Right lobe of liver (tissue), 6 donors: ENCODE measurements around the gene EXOC4. TPM values are rescaled to one million over a fixed set of nuclear protein-coding genes. Genes with fewer than 3 reads are reported as not detected.

Source experiments
- ATAC-seq, 4 donors: fragments of 200-7000 bp; cut with Tn5 transposase; one replicate each; pipeline ENCODE4 v1.9.1; 2020; ENCODE audit warnings: mild to moderate bottlenecking in 4 of 4, moderate library complexity in 4 of 4
- DNase-seq, 3 donors: peaks; one replicate each; pipeline ENCODE4 v3.0.0-alpha.2; 2020
- H3K27ac ChIP-seq, 3 donors: fragments of 200-600 bp; one replicate each; pipeline ENCODE4 v1.8.0; 2022
- H3K27me3 ChIP-seq, 2 donors: fragments of 200-600 bp; one replicate each; pipeline ENCODE4 v1.8.0; 2022
- H3K36me3 ChIP-seq, 4 donors: fragments of 200-600 bp; sonication (generic) in 1 of 4; one replicate each; pipeline versions ENCODE4 v1.5.1 to v1.8.0; 2017 to 2022; ENCODE audit warnings: control low read depth in 1 of 4
- H3K4me1 ChIP-seq, 4 donors: fragments of 200-600 bp; sonication (generic) in 1 of 4; one replicate each; pipeline versions ENCODE4 v1.5.1 to v1.8.0; 2017 to 2022; ENCODE audit warnings: control low read depth in 1 of 4
- H3K4me3 ChIP-seq, 3 donors: fragments of 200-600 bp; one replicate each; pipeline ENCODE4 v1.8.0; 2022
- H3K9me3 ChIP-seq, 4 donors: fragments of 200-600 bp; sonication (generic) in 1 of 4; one replicate each; pipeline versions ENCODE4 v1.5.1 to v1.8.0; 2017 to 2022; ENCODE audit warnings: control low read depth in 1 of 4
- POLR2A ChIP-seq: fragments of 450-650 bp; IDR thresholded peaks from one replicate; pipeline ENCODE4 v1.6.1; 2017; ENCODE audit warnings: antibody characterized with exemption, mild to moderate bottlenecking
- WGBS: methylation state at CpG from one replicate; pipeline ENCODE4 v1.1.6; 2018; ENCODE audit warnings: low coverage, low lambda C conversion rate; ENCODE audit not compliant: insufficient coverage; ENCODE audit errors: missing lambda C conversion rate; 5-methylcytosine and 5-hydroxymethylcytosine counted together
- intact Hi-C, 2 donors: fragments of 100-400 bp; cut with DNase I; formaldehyde crosslinking; loops; one replicate each; pipeline versions ENCODE4 v1.11.2 to v1.14.1; 2022
- total RNA-seq, 6 experiments: library from RNA; depleted of rRNA in 2 of 6; stranded (reverse); fragments of >200 nt in 2 of 6; fragmentation: NEBNext Ultra II Directional in 3 of 6; extraction: Animal tissue kit (Norgen Biotek cat#: 25700) in 3 of 6; gene quantifications; one replicate each; pipeline versions ENCODE4 v1.1.0 to v1.2.4, GENCODE V29; 2016 to 2023
- TF ChIP-seq, protein P1 (sequence below), 4 donors: fragments of 200-600 bp in 3 of 4; fragments of 450-650 bp in 1 of 4; IDR thresholded peaks; one replicate each; pipeline versions ENCODE4 v1.5.1 to v1.8.0; 2016 to 2022; ENCODE audit warnings: antibody characterized with exemption in 4 of 4, mild to moderate bottlenecking in 2 of 4
- donor health status: DM: no; HTN: yes; CAD: no.
- donor health status: DM: no; HTN: no; CAD: no.
- donor health status: DM: no; HTN: no; CAD: no.
- donor health status: DM: no; HTN: yes; CAD: no.
- donor health status: DM: no; HTN: yes; CAD: no.

The EXOC4 gene
- total RNA-seq, 6 experiments from 2014 or later, result 23.7 to 33.5 (median 30.0) TPM

DNA sequence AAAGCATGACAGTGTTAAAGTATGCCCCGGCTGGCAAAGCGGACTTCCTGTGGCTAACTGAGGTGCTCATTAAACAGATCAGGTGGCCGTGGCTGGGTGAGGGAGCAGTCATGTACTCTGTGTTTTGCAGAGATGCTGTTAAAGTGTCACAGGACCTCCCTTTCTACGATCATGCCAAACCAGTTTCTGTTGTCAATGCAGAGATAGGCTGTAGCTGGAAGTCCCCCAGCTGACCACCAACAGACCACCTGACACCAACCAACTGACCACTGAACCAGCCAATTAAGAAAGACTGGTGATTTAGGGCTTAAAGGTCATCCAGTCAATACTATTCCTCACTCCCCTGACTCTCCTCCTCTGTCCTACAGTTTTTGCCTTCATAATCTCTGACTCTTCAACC lies 443.2 kb downstream of the EXOC4 start:
- Histone ChIP-seq H3K36me3 (no peaks in the 10 kb centered on the region), H3K4me3 (no peak overlapping the region), H3K27me3 (no peaks in the 10 kb centered on the region), H3K27ac (no peak overlapping the region), H3K9me3 (no peaks in the 10 kb centered on the region), H3K4me1 (no peaks in the 10 kb centered on the region)
- no peak for DNase-seq
- intact Hi-C loops, result no loop called here
- 90% methylated on average over 2 of the region's 4 CpGs for WGBS
- TF ChIP-seq, protein P1, sequence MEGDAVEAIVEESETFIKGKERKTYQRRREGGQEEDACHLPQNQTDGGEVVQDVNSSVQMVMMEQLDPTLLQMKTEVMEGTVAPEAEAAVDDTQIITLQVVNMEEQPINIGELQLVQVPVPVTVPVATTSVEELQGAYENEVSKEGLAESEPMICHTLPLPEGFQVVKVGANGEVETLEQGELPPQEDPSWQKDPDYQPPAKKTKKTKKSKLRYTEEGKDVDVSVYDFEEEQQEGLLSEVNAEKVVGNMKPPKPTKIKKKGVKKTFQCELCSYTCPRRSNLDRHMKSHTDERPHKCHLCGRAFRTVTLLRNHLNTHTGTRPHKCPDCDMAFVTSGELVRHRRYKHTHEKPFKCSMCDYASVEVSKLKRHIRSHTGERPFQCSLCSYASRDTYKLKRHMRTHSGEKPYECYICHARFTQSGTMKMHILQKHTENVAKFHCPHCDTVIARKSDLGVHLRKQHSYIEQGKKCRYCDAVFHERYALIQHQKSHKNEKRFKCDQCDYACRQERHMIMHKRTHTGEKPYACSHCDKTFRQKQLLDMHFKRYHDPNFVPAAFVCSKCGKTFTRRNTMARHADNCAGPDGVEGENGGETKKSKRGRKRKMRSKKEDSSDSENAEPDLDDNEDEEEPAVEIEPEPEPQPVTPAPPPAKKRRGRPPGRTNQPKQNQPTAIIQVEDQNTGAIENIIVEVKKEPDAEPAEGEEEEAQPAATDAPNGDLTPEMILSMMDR (IDR thresholded peaks at IDR 0.05), result no peak
- TF ChIP-seq POLR2A, result no peak
- ATAC-seq, result no peak

DNA sequence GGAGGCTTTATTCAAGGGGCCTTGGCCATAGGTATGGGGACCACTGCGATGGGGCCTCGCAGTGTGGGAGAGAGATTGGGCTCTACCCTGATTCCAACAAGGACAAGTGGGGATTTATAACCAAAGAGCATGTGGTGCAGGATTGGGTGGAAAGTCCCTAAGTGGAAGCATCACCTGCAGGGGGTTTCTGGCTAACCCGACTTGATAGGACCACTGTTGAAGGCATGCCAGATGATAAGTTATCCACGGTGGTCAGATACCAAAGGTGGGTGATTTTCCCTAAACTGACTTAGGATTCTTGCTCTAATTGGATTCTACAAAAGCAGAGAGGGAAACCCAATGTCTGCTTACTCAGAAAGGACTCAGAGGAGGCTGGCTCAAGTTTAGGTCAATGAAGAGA lies 444.7 kb downstream of the EXOC4 start:
- H3K27me3 ChIP-seq, result no peaks in the 10 kb centered on the region
- no peaks in the 10 kb centered on the region for H3K9me3 ChIP-seq
- H3K27ac ChIP-seq, result no peak overlapping the region
- H3K4me1 ChIP-seq, result no peaks in the 10 kb centered on the region
- DNase-seq (no peak), ATAC-seq (no peak)
- WGBS, result 95% methylated on average over 4 of the region's 4 CpGs
- H3K4me3 ChIP-seq, result no peak overlapping the region
- no peaks in the 10 kb centered on the region for H3K36me3 ChIP-seq
- no peak for TF ChIP-seq POLR2A
- TF ChIP-seq, protein P1 (IDR thresholded peaks at IDR 0.05), result no peak
- intact Hi-C loops, result no loop called here

DNA sequence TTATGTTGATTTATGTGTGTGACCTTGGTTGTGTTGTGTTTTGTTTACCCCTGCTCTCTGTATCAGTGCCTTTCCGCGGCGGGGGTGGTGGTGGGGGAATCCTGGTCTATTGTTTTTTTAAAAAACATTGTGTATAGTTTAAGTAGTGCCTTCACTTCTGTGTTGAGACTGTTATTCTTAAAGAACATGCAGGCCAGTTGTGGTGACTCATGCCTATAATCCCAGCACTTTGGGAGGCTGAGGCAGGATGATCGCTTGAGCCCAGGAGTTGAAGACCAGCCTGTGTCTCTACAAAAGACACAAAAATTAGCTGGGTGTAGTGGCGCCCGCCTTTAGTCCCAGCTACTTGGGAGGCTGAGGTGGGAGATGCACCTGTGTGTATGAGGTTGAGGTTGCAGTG lies 445.2 kb downstream of the EXOC4 start:
- 96% methylated on average over 4 of the region's 6 CpGs for WGBS
- no peak overlapping the region for H3K4me3 ChIP-seq
- intact Hi-C loops, result no loop called here
- no peak for TF ChIP-seq POLR2A
- TF ChIP-seq, protein P1 (IDR thresholded peaks at IDR 0.05), result no peak
- no peaks in the 10 kb centered on the region for H3K36me3 ChIP-seq
- H3K27ac ChIP-seq, result no peak overlapping the region
- DNase-seq (no peak), ATAC-seq (no peak)
- no peaks in the 10 kb centered on the region for H3K27me3 ChIP-seq
- H3K4me1 ChIP-seq, result no peaks in the 10 kb centered on the region
- no peaks in the 10 kb centered on the region for H3K9me3 ChIP-seq

DNA sequence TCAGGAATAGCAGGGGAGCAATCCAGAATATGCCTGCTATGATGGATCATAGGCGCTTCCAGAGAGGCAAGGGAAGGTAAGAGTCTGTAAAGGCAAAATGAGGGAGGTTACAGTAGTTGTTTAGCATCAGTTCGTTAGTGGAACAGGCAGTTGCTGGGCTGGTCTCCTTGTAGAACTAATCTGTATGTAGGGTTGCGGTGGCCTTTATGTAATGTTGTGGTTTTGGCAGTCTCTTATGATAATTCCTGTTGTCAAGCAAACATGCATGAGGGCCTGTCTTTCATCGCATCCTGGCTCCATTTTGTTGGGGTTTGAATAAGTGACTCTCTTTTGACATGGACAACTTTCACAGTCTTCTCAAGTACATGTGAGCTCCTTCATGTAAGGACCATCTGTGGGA lies 446.5 kb downstream of the EXOC4 start:
- Histone ChIP-seq H3K36me3 (no peaks in the 10 kb centered on the region), H3K27ac (no peak overlapping the region), H3K4me1 (no peaks in the 10 kb centered on the region), H3K27me3 (no peaks in the 10 kb centered on the region), H3K9me3 (no peaks in the 10 kb centered on the region), H3K4me3 (no peak overlapping the region)
- WGBS, result 81% methylated on average over 4 of the region's 4 CpGs
- intact Hi-C loops, result no loop called here
- TF ChIP-seq, protein P1 (IDR thresholded peaks at IDR 0.05), result no peak
- TF ChIP-seq POLR2A, result no peak
- DNase-seq, result no peak
- no peak for ATAC-seq

DNA sequence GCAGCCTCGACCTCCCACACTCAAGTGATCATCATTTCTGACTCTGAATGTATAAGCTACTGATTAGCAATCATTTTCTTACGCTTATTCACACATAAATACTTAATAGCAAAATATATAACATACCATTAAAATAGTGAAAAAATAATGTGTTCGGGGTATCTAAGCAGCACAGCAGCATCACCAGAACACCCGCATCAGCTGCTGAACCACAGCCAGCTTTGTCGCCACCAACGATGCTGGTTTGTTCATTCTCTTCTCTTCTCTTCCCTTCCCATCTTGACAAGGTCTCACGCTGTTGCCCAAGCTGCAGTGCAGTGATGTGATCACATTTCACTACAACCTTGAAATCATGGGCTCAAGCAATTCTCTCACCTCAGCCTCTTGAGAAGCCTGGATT lies 449.2 kb downstream of the EXOC4 start:
- intact Hi-C loops, result no loop called here
- Histone ChIP-seq H3K27me3 (no peaks in the 10 kb centered on the region), H3K9me3 (no peaks in the 10 kb centered on the region), H3K36me3 (no peaks in the 10 kb centered on the region), H3K27ac (no peak overlapping the region), H3K4me3 (no peak overlapping the region), H3K4me1 (no peaks in the 10 kb centered on the region)
- DNase-seq (no peak), ATAC-seq (no peak)
- WGBS, result 75% methylated on average over 4 of the region's 7 CpGs
- no peak for TF ChIP-seq POLR2A
- TF ChIP-seq, protein P1 (IDR thresholded peaks at IDR 0.05), result no peak
